ENCODE data around the gene PIGZ. TPM values are rescaled to one million over a fixed set of nuclear protein-coding genes. Genes with fewer than 3 reads are reported as not detected.

PIGZ gene
- total RNA-seq, 1 experiment from 2014 or later, result 0.50 TPM

GRCh38 chr3:197001972-197002700 is 33.5 kb upstream of the PIGZ start:
- no peak for DNase-seq (ENCODE audit: extremely low read depth, low read depth)

- DNase-seq (ENCODE audit: extremely low read depth, low read depth), result no peak
Observed at GRCh38 chr3:197001106-197001971, 32.7 kb upstream of the PIGZ start.

GRCh38 chr3:197000211-197000610 is 31.6 kb upstream of the PIGZ start:
- DNase-seq (ENCODE audit: extremely low read depth, low read depth), result no peak

GRCh38 chr3:196998966-196999760 is 30.5 kb upstream of the PIGZ start:
- DNase-seq (ENCODE audit: extremely low read depth, low read depth), result no peak

GRCh38 chr3:196997311-196997710 is 28.7 kb upstream of the PIGZ start:
- no peak for DNase-seq (ENCODE audit: extremely low read depth, low read depth)

- no peak for DNase-seq (ENCODE audit: extremely low read depth, low read depth)
Observed at GRCh38 chr3:196996454-196997265, 28.0 kb upstream of the PIGZ start.

- no peak for DNase-seq (ENCODE audit: extremely low read depth, low read depth)
Observed at GRCh38 chr3:196995646-196996355, 27.2 kb upstream of the PIGZ start.

- DNase-seq (ENCODE audit: extremely low read depth, low read depth), result no peak
Observed at GRCh38 chr3:196995027-196995426, 26.4 kb upstream of the PIGZ start.

GRCh38 chr3:196994056-196994455 is 25.4 kb upstream of the PIGZ start:
- DNase-seq (ENCODE audit: extremely low read depth, low read depth), result no peak

GRCh38 chr3:196992461-196993065 is 23.9 kb upstream of the PIGZ start:
- DNase-seq (ENCODE audit: extremely low read depth, low read depth), result no peak

- no peak for DNase-seq (ENCODE audit: extremely low read depth, low read depth)
Observed at GRCh38 chr3:196991581-196992460, 23.2 kb upstream of the PIGZ start.

- DNase-seq (ENCODE audit: extremely low read depth, low read depth), result no peak
Observed at GRCh38 chr3:196990601-196991007, 22.0 kb upstream of the PIGZ start.

GRCh38 chr3:196989721-196990262 is 21.2 kb upstream of the PIGZ start:
- no peak for DNase-seq (ENCODE audit: extremely low read depth, low read depth)

- no peak for DNase-seq (ENCODE audit: extremely low read depth, low read depth)
Observed at GRCh38 chr3:196988241-196989029, 19.8 kb upstream of the PIGZ start.

GRCh38 chr3:196987022-196987421 is 18.4 kb upstream of the PIGZ start:
- no peak for DNase-seq (ENCODE audit: extremely low read depth, low read depth)

GRCh38 chr3:196985954-196986885 is 17.6 kb upstream of the PIGZ start:
- no peak for DNase-seq (ENCODE audit: extremely low read depth, low read depth)

Data from NCI-H460 (cell line).